Measurements from ENCODE around the gene GLCCI1. TPM values are rescaled to one million over a fixed set of nuclear protein-coding genes. Genes with fewer than 3 reads are reported as not detected.

The GLCCI1 gene
- total and polyA plus RNA-seq, 11 donors, result 1.5 to 10.8 (median 6.3) TPM

DNA sequence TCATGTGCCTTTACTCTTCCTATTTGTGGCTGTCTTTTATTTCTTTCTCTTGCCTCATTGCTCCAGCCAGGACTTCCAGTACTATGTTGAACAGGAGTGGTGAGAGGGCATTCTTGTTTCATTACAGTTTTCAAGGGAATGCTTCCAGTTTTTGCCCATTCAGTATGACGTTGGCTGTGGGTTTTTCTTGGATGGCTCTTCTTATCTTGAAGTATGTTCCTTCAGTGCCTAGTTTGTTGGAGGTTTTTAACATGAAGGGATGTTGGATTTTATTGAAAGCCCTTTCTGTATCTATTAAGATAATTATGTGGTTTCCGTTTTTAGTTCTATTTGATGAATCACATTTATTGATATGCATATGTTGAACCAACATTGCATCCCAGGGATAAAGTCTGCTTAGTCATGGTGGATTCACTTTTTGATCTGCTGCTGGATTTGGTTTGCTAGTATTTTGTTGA lies 96.8 kb downstream of the GLCCI1 start:
- Histone ChIP-seq H3K27me3 (no peaks in the 10 kb centered on the region), H3K9me3 (no peaks in the 10 kb centered on the region), H3K27ac (no peak overlapping the region), H3K36me3 (peaks cover 0 to 7% (median 4%) of the 10 kb centered on the region in 9 donors), H3K4me1 (peaks cover 0 to 14% (median 2%) of the 10 kb centered on the region in 12 donors), H3K4me3 (no peak overlapping the region)
- intact Hi-C loops (cut with DNase I), result no loop called here
- ATAC-seq (no peak), DNase-seq (no peak)
- TF ChIP-seq, protein P1, sequence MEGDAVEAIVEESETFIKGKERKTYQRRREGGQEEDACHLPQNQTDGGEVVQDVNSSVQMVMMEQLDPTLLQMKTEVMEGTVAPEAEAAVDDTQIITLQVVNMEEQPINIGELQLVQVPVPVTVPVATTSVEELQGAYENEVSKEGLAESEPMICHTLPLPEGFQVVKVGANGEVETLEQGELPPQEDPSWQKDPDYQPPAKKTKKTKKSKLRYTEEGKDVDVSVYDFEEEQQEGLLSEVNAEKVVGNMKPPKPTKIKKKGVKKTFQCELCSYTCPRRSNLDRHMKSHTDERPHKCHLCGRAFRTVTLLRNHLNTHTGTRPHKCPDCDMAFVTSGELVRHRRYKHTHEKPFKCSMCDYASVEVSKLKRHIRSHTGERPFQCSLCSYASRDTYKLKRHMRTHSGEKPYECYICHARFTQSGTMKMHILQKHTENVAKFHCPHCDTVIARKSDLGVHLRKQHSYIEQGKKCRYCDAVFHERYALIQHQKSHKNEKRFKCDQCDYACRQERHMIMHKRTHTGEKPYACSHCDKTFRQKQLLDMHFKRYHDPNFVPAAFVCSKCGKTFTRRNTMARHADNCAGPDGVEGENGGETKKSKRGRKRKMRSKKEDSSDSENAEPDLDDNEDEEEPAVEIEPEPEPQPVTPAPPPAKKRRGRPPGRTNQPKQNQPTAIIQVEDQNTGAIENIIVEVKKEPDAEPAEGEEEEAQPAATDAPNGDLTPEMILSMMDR (IDR thresholded peaks at IDR 0.05), result no peak
- no peak for TF ChIP-seq POLR2A (IDR thresholded peaks at IDR 0.05)
- WGBS, 4 donors, result 80 to 87% (median 83%) methylated on average over 2 of the region's 2 CpGs

DNA sequence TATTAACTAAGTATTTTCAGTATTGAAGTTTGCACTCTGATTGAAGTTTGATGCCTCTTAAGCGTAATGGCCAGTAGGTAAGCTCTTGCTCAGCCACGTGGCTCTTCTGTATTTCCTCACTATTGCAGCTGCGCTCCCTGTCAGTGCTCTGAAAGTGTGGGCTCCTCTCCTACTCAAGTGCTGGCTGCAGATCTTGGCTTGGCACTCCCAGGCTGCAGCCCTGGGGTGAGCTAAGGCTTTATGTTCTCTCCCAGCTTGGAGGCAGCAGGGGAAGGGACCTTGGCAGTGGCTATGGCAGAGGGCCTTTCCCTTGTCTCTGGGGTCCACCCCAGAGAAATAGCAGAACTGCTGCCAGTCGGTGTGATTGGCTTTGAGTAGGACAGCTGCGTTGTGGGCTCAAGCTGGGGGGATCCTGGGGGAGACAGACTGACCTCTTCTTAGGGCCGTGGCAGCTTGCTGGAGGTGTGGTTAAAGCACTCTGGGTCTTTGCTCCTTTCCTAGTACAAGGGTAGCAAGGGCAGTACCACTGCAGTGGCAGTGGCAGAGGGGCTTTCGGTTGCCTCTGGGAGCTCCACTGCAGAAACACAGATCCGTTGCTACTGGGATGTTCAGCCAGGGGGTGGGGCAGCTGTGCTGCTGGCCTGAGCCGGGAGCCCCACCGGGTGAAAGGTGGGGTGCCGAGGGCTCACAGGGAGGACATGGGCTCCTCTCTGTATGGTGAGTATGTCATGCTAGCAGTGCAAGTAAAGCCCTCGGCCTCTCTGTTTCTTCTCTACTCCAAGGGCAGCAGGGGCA lies 100.5 kb downstream of the GLCCI1 start:
- H3K9me3 ChIP-seq, result no peaks in the 10 kb centered on the region
- intact Hi-C loops (cut with DNase I), result no loop called here
- no peak overlapping the region for H3K27ac ChIP-seq
- ATAC-seq, result peak in 3 of 4 donors; percentile 65 to 91 (median 90)
- DNase-seq, result peak in 4 of 5 donors; percentile 8 to 54 (median 48)
- no peaks in the 10 kb centered on the region for H3K27me3 ChIP-seq
- peaks cover 0 to 11% (median 0%) of the 10 kb centered on the region in 9 donors for H3K36me3 ChIP-seq
- 64 to 75% (median 68%) methylated on average over 11 to 12 of the region's 12 CpGs for WGBS, 4 donors
- TF ChIP-seq POLR2A (IDR thresholded peaks at IDR 0.05), result no peak
- TF ChIP-seq, protein P1 (IDR thresholded peaks at IDR 0.05), result no peak
- no peak overlapping the region for H3K4me3 ChIP-seq
- H3K4me1 ChIP-seq, result peaks cover 0 to 14% (median 2%) of the 10 kb centered on the region in 12 donors

GRCh38 chr7:8070451-8071180 lies 102.0 kb downstream of the GLCCI1 start:
- peaks cover 0 to 11% (median 0%) of the 10 kb centered on the region in 9 donors for H3K36me3 ChIP-seq
- WGBS, 4 donors, result 94 to 97% (median 95%) methylated on average over 9 of the region's 9 CpGs
- ATAC-seq, result no peak

More at GRCh38 chr7:8070451-8071180, 102.0 kb downstream of the GLCCI1 start:
- intact Hi-C loops (cut with DNase I), result no loop called here
- no peak for DNase-seq
- H3K9me3 ChIP-seq, result no peaks in the 10 kb centered on the region
- no peak overlapping the region for H3K4me3 ChIP-seq
- TF ChIP-seq, protein P1 (IDR thresholded peaks at IDR 0.05), result no peak
- no peak for TF ChIP-seq POLR2A (IDR thresholded peaks at IDR 0.05)
- H3K27ac ChIP-seq, result no peak overlapping the region
- no peaks in the 10 kb centered on the region for H3K27me3 ChIP-seq
- H3K4me1 ChIP-seq, result peaks cover 0 to 14% (median 2%) of the 10 kb centered on the region in 12 donors
